CD4-positive, alpha-beta T cell treated with Interferon alpha-2 for 1 hour (primary cell): ENCODE data around the gene SCYL1.

Experiments
- DNase-seq, 2 donors: peaks; one replicate each; pipeline ENCODE4 v3.0.0-alpha.2; 2020 to 2022

The SCYL1 gene

GRCh38 chr11:65537620-65538231 is 12.8 kb downstream of the SCYL1 start:
- no peak for DNase-seq

DNA sequence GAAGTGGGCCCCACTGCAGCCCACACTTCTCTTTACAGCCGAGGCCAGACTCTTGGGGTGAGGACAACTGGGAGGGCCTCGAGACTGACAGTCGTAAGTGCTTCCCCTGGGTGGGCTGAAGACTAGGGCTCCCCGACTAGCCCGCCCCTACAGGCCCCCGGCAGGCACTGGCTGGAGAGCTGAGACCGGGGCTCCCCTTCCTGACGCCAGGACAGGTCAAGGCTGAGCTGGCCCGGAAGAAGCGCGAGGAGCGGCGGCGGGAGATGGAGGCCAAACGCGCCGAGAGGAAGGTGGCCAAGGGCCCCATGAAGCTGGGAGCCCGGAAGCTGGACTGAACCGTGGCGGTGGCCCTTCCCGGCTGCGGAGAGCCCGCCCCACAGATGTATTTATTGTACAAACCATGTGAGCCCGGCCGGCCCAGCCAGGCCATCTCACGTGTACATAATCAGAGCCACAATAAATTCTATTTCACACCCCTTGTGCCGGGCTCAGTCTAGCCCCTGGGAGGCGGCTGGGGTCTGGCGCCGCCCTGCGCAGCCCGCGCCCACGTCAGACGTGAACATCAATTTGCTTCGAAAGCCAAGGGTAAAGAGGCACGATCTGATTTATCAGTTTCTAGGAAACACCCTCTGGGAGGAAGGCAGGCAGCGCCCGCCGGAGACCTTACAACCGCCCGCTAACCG is 13.5 kb downstream of the SCYL1 start:
- no peak for DNase-seq

DNA sequence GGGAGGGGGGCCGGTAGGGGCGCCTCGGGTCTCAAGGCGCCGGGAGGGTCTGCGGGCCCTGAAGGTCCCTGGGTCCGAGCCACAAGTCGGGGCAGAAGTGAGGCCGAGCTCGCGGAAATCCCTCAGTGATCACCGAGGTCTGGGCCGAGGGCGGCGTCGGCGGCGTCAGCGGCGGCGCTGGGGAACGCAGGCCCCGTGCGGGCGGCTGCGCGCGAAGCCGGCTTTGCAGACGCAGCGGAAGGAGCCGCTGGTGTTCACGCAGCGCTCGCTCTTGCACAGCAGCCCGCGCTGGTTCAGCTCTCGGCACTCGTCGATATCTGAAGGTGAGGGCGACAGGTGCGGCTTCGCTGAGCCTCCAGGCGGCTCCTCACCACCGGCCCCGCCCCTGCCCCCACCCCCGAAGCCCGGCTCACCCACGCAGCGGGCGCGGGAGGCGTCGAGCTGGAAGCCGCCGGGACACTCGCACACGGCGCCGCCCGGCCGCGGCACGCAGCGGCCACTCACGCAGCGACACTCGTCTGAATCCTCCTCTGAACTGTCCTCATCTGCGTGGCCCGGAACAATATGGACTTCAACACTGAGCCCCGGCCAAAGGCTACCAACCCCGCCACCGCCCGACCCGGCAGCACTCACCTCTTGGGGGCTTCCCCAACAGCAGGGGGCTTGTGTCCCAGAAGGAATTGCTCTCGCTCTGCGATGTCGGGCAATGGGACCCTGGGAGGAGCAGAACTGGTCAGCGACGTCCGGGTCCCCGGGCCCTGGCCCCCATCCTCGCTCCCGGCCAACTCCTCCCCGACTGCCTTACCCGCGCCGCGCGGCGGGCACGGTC is 14.2 kb downstream of the SCYL1 start:
- no peak for DNase-seq

DNA sequence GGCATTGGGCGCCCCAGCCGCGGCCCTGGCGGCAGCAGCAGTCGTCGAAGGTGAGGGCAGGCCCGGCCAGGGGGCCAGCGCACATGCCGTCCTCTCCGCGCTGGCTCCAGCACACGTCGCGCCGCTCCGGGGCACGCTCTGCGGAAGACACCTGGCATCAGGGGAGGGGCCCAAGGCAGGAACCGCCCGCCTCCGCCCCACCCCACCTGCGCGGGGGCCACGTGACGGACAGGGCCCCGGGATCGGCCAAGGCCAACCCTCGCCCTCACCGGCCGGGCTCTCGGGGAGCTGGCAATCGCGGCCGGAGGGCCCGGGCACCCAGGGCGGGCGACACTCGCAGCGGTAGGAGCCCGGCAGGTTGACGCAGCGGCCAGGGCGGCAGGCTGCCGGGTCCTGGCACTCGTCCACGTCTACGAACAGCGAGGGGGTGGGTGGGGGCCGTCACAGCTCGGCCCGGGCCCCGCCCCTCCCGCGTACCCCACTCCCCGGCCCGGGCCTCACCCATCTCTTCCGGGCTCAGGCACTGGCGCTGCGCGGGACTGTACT is 14.9 kb downstream of the SCYL1 start:
- peak in 1 of 2 donors; percentile 44 for DNase-seq

DNA sequence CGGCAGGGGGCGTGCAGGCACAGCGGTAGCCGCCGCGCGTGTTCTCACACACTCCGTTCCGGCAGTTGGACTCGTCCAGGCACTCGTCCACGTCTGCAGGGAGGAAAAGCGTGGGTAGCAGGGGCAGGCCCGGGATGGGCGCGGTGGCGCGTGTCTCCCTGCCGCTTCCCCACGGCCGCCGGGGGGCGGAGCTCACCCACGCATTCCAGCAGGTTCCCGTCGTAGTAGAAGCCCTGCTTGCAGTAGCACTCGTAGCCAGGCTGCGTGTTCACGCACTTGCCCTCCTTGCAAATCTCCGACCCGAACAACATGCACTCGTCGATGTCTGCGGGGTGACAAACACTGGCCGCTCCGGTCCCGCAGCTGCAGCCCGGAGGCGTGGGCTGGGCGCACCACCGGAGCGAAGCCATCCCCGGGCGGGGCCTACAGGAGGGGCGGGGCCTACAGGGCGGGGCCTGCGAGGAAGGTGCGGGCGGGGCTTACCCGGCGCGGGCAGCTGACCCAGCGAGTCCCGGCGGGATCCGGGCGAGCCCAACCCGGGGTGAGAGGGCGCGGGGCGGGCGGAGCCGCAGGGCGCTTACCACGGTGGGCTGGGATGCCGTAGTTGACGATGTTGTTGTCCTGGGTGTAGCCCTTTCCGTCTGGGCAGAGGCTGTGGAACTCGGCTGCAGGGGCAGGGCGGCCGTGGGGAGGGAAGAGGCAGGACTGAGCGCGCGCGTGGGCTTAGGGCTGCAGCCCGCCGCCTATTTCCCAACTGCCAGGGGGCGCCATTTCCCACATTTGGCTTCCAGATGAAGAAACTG is 15.6 kb downstream of the SCYL1 start:
- DNase-seq: peak; percentile 86 to 93

- DNase-seq: no peak
Observed at GRCh38 chr11:65541093-65541982, 16.5 kb downstream of the SCYL1 start.

- DNase-seq: no peak
Observed at GRCh38 chr11:65542738-65543390, 18.0 kb downstream of the SCYL1 start.

GRCh38 chr11:65545853-65546216 is 21.0 kb downstream of the SCYL1 start:
- no peak for DNase-seq

- peak; percentile 98 to 99 for DNase-seq
Observed at GRCh38 chr11:65546217-65546958, 21.5 kb downstream of the SCYL1 start.

GRCh38 chr11:65547446-65548125 is 22.7 kb downstream of the SCYL1 start:
- DNase-seq: peak; percentile 47 to 69

DNA sequence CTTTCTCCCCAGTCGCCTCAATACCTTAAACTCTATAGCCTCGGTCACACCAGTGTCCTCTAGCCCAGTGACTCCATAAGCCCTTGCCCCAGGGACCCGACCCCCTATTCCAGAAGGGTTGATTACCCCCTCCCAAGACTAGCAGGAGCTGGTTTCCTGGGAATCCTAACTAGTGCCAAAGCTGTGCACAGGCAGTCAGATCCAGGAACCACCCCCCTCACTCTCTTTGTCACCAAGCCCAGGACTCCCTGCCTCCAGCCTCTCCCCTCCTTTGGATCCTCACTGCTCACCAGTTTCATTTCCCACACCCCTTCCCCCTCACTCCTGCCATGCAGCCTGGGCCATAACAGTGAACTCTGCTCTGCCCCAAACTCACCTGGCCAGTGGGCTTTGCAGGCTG is 23.5 kb downstream of the SCYL1 start:
- no peak for DNase-seq

DNA sequence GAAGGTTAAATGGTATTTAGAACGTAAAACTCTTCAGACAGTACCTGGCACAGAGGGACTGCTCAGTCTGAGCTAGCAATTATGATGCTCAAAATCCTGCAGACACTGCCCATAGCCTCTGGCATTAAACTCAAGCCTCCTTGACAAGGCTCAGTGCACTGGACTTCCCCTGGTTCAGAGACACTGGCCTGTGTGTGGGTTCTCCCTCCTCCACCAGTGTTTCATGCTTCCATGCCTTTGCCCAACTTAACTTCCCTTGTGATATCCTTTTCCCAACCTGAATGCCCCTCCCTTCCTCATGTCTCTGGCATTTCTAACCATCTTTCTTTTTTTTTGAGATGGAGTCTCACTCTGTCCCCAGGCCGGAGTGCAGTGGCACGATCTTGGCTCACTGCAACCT is 24.2 kb downstream of the SCYL1 start:
- no peak for DNase-seq

DNA sequence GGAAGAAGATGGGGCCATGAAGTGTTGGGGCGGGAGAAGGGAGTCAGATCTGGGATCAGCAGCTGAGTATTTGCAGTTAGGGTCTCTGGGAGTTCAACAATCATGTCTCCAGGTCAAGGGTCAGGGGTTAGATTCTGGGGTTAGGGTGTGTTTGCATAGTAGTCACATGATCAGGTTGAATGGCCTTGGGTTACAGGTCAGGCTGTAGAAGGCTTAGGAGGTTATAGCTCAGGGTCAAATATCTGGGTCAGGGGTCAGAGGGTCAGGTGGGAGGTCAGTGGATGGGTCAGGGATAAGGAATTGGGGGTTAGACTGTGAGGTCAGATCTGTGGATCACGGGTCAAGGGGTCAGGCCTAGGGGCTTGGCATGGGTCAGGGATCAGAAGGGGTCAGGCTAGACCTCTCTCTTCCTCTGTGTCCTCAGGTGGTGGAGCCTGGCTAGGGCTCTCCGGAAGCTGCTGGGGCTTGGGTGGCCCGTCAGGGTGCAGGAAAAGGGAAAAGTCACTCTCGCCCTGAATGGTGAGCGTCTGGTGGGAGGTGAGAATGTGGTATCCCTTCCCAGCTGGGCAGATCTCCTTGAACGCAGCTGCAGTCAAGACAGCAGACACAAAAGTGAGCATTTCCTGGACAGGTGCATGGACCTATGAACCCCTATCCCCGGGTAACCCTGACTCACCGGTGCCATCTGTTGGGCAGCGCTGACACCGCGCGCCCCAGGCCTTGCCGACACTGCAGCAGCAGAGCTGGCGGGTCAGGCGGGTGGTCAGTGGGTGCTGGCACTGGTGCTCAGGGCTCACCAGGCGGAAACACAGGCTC is 26.9 kb downstream of the SCYL1 start:
- DNase-seq: peak; percentile 76

DNA sequence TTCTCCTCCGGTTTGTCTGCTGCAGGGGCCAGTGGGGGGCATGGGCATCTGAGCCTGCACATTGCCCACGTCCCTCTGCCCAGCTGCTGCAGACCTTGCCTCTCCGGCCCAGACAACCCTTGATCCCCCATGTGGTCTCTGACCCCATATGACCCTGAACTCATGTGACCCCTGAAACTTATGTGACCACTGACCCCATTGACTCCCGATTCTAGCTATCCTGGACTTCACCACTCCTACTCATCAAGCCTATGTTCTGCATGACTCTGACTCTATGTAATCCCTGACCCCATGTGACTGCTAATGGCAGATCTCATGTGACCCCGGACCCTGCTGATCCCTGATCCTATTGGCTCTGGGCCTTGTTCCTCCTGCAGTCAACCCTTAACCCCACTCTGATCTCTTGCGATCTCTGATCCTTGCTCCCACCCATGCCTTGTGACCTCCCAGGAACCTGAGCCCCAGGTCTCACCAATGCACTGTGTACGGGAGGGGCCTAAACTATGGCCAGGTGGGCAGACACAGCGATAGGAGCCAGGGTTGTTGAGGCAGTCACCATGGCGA is 27.6 kb downstream of the SCYL1 start:
- DNase-seq: no peak

DNA sequence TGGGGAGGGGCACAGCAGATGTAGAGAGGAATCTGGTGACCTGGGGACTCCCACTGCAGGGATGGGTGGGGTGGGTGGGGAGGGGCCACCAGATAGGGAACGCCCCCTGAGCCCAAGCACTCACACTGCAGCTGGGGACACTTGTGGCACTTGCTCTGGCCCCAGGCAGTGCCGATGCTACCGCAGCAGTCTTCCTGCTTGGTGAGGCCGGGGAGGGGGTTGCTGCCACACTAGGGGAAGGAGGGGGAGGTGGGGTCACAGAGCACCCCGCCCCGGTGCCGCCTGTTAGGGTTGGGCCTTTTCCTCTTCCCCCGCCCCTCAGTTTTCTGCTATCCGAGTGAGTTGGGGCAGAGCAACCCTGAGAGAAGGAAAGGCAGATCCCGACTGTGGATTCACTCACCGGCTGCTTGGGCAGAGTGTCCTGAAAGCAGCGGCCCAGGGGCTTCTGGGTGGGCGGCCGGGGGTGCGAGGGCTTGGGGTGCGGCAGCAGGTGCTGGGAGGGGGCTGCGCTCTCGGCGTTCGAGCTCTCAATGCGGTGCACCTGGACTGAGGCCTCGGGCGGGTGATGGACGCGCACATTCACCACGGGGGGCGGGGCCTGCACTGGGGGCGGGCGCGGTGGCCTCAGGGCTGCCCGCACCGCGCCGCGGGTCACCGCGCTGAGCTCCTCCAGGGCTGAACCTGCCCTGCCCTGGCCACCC is 28.6 kb downstream of the SCYL1 start:
- peak; percentile 81 to 89 for DNase-seq

- DNase-seq: no peak
Observed at GRCh38 chr11:65554057-65554818, 29.4 kb downstream of the SCYL1 start.

DNA sequence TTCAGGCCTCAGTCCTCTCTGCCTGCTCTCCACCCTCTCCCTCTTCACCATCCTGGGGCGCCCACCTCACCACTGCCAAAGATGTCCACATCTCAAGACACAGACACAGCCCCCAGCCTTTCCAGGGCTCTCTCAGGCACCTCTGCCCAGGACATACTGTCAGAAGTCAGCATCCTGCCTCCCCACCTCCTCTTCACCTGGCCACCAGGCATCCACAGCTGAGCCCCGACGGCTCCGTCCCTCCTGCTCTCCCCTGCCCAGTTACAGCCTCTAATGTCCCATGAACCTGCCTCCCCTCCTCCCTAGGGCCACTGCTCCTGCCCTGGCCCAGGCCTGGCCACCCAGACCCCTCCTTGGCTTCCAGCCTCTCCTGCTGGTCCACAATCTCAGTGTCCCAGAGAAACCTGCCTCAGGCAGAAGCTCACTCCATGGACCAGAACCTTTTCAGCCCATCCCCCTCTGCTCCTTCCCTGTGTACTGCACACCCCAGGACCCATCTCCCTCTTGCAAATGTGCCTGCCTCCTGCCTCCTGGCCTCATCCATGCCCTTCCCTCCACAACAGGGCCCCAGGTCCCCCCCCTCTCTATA is 30.1 kb downstream of the SCYL1 start:
- DNase-seq: no peak
